ENCODE results near the gene DLK2. TPM values are rescaled to one million over a fixed set of nuclear protein-coding genes. Genes with fewer than 3 reads are reported as not detected.
"Not testable (repeated sequence)": the region's sequence is repeated elsewhere in the genome, so short reads cannot be mapped to it uniquely, and the experiment has no call there.

Gene DLK2, protein sequence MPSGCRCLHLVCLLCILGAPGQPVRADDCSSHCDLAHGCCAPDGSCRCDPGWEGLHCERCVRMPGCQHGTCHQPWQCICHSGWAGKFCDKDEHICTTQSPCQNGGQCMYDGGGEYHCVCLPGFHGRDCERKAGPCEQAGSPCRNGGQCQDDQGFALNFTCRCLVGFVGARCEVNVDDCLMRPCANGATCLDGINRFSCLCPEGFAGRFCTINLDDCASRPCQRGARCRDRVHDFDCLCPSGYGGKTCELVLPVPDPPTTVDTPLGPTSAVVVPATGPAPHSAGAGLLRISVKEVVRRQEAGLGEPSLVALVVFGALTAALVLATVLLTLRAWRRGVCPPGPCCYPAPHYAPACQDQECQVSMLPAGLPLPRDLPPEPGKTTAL
- polyA plus RNA-seq (ENCODE audit: insufficient read length in 10 of 10): 1 to 10 TPM; 1.4 to 4.3 (median 2.1) TPM
- long read RNA-seq, donor 1, partial matches to known transcripts: 0 of 1 reads
- long read RNA-seq, donor 1, other reads (novel, unspliced or antisense): 0 of 1 reads
- long read RNA-seq, donor 2: 0 reads
- long read RNA-seq, donor 3: 0 reads
- long read RNA-seq, donor 4: 0 reads
- long read RNA-seq, donor 5, partial matches to known transcripts: 0 of 1 reads
- long read RNA-seq, donor 5, other reads (novel, unspliced or antisense): 0 of 1 reads
- long read RNA-seq, donor 6, partial matches to known transcripts: 8 of 10 reads
- long read RNA-seq, donor 6, other reads (novel, unspliced or antisense): 0 of 10 reads
- long read RNA-seq, donor 7, partial matches to known transcripts: 0 of 1 reads
- long read RNA-seq, donor 7, other reads (novel, unspliced or antisense): 0 of 1 reads
- long read RNA-seq, donor 8, partial matches to known transcripts: 0 of 2 reads
- long read RNA-seq, donor 8, other reads (novel, unspliced or antisense): 0 of 2 reads
- long read RNA-seq, donor 9: 0 reads

DNA sequence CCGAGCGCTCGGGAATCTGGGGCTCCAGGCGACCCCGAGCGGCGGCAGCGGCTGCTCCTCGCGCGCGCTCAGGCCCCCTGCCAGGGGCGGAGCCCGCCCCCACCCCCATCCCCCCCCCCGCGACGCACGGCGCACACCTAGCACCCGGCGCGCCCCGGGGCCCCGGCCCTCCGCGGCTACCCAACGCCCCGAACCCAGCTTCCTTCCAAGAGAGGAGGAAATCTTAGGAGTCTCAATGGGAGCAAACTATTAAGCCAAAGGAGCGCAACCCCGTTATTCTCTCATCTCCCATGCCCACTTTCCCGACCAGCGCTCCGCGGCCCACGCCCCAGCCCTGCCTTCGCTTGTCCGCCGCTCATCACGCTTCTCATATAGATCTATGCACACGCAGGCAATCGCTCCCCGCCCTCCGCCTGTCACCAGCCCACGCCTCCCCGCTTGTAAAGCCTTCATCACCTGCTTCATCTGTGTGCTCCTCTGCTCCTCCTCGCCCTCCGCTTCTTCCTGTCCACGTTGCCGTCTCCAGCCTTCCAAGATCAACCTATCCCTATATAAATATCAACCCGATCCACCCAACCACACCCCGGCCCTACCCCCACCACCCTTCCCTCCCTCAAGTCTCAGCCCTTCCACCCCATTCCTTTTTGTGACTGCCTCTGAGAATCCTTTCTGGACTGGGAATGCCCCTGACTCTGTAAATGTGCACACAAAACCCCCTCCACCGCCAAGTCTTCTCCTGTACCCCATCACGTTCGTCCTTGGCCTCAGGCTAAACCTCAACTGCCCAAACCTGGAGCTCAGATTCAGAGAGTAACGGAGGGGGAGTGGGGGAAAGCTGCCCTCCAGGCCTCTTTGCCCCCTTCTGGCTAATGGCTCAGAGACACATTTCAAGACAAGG is at the start of gene DLK2:
DLK2 (minus strand) TSS at position 18 of the 898 bp plus-strand sequence. CDS start 723 bp downstream, outside the sequence.
- peak in 2 of 3 donors; percentile 15 to 40 for DNase-seq

DNA sequence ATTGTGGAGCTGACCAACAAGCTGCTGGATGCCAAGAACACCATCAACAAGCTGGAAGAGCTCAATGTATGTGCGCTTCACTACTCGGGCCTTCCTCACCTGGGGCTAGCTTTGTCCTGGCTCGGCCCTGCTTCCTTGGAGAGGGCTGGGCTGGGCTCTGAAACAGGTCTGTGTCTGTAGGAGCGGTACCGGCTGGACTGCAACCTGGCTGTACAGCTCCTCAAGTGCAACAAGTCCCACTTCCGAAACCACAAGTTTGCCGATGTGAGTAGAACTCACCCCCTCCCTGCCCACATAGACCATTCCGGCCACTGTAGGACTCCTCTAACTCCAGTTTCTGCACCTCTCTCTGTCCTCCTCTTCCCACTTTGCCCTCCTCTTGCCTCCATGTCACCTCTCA is 48.1 kb upstream of the DLK2 start:
- DNase-seq: no peak

DNA sequence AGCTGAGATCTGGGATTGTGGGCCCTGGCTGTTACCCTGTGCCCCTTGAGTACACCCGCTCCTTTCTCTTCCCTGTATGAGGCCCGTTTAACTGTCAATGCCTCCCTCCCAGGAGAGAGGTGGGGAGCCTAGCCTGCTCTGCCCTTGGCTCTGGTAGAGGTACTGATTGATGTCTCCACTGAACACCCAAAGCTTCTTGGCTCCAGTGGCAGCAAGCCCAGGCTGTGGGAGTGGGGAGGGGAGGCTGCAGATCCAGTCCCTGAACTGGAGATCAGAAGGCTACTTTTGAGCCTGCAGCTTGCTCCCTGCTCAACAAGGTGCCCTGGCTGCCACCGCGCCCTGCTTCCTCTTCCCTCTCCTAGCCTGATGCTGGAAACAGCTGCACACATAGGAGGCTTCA is 47.3 kb upstream of the DLK2 start:
- DNase-seq: no peak

DNA sequence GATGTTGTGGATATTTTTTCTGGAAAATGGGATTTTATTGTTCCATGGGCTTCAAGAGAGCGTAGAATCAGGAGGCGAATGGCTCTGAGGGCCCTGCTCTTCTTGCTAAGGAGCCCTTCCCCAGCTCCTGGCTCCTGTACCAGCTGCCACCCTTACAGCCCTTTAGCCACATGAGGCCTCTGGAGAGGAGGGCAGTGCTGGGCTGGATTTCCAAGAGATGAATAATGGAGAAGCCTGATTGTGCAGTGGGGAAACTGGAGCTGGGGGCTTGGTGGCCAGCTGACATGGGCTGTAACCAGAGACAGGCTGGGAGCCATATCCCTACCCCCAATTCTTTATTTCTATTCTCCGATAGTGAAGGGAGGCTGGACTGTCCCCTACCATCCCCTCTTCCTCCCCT is 45.6 kb upstream of the DLK2 start:
- no peak for DNase-seq

DNA sequence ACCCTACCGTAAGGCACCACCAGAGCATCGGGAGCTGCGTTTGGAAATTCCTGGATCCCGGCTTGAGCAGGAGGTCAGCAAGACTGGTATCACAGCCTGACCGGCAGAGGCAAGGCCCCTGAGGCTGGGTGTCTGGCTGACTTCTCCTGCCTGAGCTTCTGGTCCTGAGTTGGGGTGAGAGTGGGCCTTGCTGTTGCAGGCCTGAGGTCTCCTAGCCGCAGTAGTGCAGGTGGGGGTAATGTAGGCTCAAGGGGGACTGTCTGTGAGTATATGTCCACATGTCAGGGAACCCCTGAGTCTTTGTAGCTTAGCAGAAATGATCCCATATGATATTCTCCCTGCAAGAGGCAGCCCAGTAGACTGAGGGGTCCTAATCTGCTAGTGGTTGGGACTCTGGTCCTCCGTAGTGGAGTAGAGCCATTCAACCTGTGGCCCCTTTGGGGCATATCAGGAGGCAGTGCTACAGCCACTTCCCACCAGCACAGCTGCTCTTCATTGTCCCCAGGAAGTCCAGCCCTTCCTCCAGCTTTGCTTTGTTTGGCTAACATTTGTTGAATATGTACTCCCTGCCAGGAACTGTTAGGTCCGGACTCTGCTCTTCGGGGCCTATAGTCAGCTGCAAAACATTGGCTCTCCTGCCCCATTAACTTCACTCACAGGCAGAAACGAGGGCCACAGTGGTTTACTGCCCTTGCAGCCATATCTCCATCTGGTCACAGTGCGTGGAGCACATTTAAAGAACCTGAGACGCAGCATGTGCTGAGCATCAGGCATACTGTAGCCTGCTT is 43.9 kb upstream of the DLK2 start:
- peak in 1 of 3 donors; percentile 61 for DNase-seq

DNA sequence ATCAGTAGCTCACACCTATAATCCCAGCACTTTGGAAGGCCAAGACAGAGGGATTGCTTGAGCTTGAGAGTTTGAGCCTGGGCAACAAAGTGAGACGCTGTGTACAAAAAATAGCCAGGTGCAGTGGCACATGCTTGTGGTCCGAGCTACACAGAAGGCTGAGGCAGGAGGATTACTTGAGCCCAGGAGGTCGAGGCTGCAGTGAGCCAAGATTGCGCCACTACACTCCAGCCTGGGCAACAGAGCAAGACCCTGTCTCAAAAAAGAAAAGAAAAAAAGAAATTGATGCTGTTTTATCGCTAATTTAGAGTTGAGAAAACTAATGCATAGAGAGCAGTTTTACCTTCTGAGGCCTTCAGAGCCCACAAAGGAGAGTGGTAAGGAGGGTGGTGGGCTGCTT is 42.9 kb upstream of the DLK2 start:
- DNase-seq: not testable (repeated sequence)

DNA sequence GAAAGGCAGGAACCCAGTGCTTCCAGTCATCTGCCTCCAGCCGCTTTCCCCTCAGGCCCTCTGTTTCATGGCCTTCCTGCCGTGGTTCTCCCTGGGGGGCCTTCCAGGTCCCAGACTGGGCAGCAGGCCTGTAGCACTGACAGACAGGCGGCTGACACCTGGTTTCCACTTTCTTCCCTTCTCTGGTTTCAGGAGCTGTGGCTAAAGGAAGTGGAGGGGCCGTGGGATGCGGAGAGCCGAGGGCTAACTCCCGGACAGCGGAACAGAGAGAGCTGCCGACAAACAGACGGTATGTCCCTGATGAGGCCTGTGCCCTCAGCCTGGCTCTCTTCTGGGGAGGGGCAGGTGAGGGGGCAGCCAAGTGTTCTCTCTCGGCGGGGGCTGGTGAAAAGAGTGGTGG is 42.3 kb upstream of the DLK2 start:
- DNase-seq: no peak

DNA sequence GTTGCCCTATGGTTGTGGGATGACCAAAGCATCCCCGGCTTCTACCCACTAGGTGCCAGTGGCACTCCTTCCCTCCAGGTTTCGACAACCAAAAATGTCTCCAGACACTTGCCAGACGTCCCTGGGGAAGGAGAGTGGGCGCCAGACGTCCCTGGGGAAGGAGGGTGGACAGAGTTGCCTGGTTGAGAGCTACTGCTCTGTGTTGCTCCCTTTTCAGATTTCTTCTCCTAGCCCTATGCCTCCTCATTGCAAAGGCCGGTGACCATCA is 41.7 kb upstream of the DLK2 start:
- no peak for DNase-seq

DNA sequence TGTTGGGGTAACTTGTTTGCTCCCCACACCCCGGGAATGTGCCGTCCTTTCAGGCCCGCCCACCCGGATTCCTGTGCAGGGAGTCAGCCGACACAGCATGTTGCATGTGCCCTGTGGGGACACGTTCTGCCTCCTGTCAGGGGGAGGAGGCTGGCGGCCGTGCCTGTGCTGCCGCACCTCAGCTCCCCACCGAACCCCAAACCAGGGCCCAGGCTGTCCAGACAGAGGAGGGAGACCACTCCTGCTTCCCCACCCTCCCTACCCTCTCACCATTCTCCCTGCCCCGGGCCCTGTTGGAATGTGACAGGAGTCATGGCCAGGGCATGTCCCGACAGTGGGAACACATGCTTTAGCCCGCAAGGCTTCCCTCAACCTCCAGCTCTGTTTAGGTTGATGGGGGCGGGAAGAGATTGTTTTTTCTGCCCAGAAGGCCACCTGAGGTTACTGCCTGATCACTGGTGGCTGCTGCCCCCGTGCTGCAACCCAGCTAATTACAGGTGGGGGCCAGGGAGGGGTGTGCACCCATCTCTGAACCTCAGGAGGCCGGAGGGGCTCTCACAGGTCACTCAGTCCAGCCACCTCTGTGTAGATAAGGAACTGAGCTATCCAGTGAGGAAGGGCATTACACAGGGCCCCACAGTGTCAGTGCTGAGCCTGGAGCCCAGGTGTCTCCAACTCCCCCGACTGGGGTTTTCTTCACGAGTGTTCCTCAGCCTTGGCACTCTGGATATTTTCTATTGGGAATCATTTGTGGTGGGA is 41.2 kb upstream of the DLK2 start:
- no peak for DNase-seq

DNA sequence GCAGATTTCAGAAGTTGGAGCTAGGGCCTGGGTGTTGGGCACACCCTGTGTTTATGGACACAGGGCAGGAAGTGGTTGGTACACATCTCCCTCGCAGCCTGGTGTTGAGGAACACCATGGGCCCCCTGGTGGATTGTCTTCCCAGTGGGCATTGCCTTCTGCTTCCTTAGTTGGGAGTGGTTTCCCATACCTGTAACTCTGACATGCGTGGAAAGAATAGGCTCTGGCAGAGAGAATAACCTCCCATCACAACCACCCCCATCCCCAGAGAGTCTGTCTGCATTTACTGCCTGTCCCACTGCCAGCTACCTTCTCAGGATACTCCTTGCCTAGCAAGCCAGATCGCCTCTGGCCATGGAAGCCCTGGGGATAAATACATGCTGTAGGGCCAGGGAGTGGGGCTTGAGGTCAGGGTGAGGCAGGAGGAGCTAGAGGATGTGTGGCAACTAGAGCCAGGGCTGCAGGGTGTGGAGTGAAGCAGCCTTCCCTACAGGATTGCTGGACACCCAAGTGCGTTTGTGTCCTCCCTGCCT is 40.1 kb upstream of the DLK2 start:
- no peak for DNase-seq

DNA sequence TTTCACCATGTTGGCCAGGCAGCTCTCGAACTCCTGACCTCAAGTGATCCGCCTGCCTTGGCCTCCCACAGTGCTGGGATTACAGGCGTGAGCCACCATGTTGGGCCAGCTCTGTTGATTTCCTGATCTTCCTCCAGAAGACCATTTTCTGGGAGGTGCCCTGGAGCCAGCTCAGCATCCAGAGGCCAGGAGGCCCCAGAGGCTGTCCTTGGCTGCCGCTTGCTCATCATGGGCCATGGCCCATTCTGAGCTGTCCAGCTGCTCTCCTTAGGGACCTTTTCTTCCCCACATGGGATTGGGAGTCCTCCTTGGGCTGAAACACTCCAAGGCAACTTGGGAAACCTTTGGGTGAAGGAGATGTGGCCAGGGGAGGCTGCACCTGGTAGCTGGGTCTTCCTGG is 39.4 kb upstream of the DLK2 start:
- DNase-seq: no peak

DNA sequence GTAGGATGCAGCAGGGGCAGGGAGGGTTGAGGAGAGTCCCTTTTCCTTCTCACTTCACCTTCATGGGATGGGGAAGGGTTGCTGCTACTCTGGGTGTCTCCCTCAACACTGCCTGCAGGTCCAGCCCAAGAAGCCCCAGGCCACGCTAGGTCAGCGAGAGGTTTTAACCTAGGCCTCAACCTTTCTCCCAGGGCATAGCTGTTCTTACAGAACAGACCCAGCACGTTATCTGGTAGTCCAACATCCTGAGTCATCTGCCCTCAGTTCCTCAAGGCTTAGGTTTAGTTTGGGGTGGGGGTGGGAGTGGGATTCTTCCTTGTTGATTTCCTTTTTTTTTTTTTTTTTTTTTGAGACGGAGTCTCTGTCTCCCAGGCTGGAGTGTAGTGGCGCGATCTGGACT is 39.0 kb upstream of the DLK2 start:
- DNase-seq: no peak

DNA sequence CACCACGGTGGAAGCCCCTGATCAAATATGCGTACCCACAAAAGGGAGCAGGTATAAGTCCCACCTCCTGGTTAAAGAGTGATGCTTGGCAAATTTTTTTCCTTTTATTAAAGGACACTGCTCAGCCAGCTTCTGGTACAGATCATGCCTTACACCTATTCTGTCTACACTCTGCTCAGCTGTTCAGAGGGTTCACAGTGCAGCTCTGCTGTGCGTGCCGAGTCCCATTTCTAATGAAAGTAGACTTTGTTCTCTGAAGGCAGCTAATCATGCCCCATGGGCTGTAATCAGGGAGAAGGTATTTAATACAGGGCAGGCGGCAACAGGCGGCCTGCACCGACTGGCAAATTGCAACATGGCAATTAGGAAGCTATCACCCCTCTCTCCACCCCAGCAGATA is 38.5 kb upstream of the DLK2 start:
- DNase-seq: no peak

DNA sequence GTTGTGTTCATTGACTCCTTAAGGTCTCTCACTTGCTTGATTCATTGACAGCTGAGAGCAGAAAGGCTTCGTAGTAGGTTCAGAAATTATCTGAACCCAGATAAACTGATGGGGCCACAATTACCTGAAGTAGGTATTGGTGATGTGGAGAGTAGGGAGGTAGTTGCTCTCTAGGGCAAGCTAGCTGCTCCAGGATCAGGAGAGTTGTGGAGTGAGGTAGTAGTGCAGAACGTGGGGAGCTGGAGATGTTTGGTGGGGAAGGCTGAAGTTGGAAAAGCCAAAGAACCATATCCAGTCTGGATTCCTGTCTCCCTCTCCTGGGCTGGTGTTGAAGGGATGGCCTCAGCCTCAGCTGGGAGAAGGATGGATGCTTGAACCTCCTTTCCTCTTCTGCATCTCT is 37.9 kb upstream of the DLK2 start:
- DNase-seq: no peak

DNA sequence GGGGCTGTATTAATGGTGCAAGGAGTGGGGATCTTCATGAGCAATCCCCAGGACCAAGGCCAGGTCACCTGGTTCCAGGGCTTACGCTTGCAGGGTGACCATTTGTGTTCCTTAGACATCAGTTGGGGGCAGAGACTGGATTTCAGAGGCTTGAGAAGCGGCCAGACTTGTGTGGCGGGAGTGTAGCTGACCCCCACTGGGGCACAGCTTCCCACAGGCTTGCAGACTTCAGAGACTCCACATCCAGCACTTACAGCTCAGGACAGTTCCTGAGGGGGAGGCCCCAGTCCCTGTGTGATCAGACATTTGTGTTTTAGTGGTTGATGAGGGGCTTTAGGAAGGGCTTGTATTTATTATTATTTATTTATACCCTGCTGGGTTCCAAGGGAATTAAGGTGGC is 37.3 kb upstream of the DLK2 start:
- no peak for DNase-seq

DNA sequence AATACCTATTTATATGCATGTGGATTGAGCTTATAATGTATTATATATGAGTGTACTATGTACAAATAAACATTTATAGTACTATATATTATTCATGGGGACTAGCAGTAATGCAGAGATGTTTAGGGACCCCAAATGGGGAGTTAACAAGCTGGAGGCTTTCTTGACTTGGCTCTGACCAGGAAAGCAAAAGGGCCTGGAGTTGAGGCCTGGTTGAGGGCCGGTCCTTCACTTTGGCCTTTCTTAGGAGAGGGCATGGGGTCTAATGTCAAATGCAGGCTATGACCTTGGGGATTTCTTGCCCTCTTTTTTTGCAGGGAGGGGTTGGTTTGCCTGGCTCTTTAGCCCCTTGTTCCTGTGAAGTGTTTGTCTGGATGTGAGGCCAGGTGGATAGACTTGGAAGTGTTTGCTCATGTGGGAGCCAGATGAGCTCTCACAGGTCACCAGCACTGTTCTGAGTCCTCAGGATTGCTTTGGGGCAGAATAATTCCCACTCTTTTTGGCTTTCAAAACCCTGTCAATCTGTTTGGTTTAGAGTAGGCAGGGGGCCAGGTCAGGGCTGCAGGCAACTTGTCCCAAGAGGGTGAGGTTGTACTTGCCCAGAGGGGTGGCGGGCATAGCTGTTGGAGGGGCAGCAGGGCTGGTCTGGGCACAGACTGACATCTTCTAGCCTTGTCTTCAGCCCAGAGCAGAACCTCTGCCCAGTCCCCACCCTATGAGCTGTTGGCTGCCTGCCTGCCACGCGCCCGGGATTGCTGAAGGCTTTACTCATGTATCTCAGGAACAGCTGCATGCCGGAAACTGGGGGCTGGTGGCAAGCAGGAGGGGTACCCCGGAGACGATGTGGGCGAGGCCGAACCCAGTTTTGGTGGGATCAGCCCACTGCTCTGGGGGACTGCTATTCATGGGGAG is 36.7 kb upstream of the DLK2 start:
- DNase-seq: peak; percentile 71 to 81 (median 76)

DNA sequence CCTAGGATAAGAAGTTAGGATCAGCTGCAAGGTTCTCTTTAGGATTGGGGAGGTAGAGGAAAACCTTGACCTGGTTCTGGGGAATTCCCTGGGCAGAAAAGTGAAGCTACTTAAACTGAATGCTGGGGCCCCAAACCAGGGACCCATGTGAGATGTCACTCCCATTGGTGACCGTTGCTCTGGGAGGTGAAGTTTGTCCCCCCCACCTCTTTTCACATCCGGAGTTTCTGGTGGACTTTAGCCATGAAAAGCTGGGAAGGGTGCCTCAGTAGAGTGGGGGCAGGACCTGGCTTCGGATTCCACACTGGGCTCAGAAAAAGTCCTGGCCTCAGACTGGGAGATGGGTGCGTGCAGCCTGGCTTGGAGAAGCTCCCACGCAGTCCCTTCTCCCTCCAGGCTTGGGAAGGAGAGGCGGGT is 35.2 kb upstream of the DLK2 start:
- no peak for DNase-seq

DNA sequence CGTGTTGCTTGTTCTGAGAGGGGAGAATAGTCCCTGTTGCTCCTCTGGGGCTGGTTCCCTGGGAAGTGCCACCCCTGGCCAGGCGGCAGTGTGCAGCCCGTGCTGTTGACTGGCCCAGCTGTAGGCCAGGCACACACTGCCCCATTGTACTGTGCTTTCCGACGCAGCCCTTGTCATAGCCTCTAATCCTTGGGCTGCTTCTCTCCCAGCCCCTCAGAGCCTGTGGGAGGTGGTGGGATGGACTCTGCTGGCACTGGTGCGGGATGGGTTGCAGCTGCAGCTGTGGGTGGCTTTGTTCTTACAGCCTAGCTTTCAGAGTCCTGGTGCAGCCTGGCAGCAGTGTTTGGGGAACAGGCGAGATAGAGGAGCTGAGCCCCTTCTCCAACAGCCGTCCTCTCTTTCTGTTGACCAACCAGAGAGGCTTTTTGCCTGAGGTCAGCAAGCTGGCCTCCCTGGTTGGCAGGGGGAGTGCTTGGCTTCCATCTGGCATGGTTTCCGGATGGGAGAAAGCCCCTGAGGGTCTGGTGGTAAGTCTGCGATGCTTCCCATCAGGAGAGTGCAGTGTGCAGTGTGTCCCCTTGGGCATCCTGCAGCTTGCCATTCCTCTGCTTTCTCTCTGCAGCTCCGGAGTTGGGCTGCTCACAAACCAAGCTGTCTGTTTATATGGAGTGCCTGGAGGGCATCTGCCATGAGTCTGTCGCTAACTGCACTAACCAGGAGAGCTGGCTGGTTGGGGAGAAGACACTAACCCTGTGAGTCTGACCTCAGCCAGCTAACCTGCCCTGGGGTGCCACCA is 34.1 kb upstream of the DLK2 start:
- peak in 1 of 3 donors; percentile 58 for DNase-seq
